ENCODE measurements around the gene CKAP2L.
"Not testable (repeated sequence)": the region's sequence is repeated elsewhere in the genome, so short reads cannot be mapped to it uniquely, and the experiment has no call there.

GRCh38 chr2:112716094-112716493 lies 48.3 kb downstream of the CKAP2L start:
- TF ChIP-seq POLR2A, CTCF (IDR thresholded peaks at IDR 0.05): not testable (repeated sequence)

Measured in thyroid gland (tissue), 4 donors.